ENCODE results near the gene HACL1.

The HACL1 gene

GRCh38 chr3:15527031-15527459, 74.3 kb downstream of the HACL1 start:
- no peak for DNase-seq (ENCODE audit: low read depth in 2 of 2)

- no peak for DNase-seq (ENCODE audit: low read depth in 2 of 2)
These were observed 75.6 kb downstream of the HACL1 start for GRCh38 chr3:15525790-15526189.

DNA sequence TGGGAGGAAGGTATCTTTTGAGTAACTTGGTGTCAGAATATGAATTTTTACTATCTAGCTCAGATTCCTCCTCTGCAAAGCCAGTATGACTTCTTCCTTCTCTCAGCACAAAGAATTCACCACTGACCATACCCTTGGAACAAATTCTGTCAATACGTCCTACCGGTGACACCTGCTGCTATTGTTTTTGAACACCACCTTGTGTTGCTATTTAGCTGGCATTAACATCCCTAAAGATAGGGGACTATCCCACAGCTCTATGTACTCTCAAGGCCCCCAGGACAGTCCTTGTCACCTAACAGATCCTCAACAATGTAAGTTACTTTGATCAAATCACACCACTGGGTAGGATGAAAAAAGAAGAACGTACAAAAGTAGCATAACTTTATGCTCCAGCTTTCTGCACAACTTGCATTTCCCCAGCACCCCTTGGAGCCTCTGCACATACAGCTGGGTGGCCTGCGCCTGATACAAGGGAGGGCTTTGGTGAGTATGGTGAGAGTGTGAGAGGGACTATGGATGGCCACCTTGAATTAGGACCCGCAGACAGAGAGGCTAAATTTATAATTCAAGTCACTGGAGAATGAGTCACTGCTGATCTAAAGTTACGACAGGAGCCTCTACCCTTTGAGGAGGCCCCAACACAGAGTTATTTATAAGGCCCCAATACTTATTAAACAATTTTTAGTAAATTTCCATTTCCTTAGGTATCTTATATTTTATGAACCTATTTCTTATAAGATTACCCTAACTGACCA, 77.5 kb downstream of the HACL1 start:
- DNase-seq (ENCODE audit: low read depth in 2 of 2), result no peak

- DNase-seq (ENCODE audit: low read depth in 2 of 2), result no peak
These were observed 79.4 kb downstream of the HACL1 start for GRCh38 chr3:15522016-15522415.

GRCh38 chr3:15521573-15521965, 79.8 kb downstream of the HACL1 start, which contains the start of gene COLQ:
Gene COLQ (minus strand): TSS chr3:15521706. CDS start chr3:15521625, 81 bp downstream.
- no peak for DNase-seq (ENCODE audit: low read depth in 2 of 2)

DNA sequence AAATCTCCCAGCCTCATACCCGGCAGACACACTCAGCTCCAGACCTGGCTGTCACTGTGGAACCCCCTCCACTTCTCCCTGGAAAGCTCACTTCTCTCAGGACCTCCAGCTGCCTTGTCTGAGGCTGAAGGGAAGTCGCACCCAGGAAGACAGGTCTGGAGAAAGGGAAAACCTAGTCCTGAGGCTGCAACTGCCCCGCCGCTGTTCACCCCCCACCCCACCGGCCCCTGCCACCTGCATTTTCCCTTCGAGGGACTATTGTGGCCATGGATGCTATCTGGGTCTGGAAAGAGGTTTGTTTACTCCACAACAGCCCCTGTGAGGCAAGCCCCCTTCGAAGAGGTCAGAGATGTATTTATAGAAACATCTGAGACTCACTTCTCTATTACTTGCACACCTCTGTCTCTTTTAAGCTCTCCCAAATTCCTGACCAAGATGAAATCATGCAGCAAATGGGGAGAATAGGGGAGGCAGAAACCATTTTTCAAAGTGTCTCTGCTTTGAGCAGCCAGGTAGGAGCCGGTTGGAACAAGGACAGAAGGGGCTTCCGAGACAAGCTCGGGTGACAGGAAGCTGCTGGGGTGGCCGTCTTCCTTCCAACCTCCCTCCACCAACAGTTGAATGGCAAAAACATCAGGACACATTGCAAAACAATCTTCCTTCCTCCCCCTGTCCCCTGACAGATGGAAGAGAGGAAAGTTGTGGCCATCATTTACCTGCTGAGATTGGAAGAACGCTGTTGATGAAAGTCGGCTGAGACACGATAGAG, 80.4 kb downstream of the HACL1 start:
- DNase-seq (ENCODE audit: low read depth in 2 of 2), result no peak

DNA sequence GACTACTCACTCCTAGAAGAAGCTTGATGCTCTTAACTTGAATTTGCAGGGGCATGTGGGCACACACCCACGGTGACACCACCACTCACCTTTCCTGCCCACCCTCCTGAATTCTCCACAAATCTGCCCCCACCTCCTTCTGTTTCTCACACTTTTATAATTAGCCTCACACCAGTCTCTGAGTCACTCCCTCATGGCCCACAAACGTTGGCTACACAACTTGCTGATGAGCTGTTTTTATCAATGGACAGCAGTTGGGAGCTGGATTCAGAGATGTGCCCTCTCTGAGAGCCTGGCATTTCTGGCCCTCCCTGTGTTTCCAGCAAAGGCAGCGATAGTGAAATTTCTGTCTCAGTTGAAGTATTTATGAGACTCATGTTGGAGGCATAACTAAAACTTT, 81.2 kb downstream of the HACL1 start:
- no peak for DNase-seq (ENCODE audit: low read depth in 2 of 2)

GRCh38 chr3:15519096-15519495, 82.3 kb downstream of the HACL1 start:
- DNase-seq (ENCODE audit: low read depth in 2 of 2), result no peak

DNA sequence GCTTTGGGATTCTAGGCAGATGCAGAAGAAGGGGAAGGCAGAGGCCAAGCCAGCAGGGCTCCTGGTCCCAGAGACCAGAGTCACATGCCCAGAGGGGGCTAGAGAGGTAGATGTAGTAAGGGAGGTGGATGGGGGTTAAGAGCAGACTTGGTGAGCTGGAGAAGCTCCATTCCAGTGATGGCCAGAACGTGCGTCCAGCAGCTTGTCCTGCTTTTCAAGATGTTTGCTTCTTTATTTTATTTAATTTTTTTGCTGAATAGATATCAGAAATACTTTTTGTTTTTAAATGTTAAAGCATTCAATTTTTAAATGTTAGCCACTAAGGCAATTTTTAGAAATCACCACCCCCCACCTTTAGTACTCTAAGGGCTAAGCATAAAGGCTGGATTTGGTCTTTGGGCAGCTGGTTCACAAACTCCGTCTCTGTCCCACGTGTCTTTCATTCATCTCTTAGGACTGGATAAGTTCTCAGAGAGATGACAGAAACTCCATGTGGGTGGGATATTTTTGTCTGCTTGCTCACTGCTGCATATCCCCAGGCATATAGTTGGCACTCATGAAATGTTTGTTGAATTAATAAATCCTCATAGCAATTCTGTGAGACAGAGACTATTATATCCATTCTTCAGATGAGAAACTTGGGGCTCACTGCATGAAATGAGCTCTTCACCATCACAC, 86.6 kb downstream of the HACL1 start:
- DNase-seq (ENCODE audit: low read depth in 2 of 2), result no peak

GRCh38 chr3:15513810-15514662, 87.3 kb downstream of the HACL1 start:
- no peak for DNase-seq (ENCODE audit: low read depth in 2 of 2)

- no peak for DNase-seq (ENCODE audit: low read depth in 2 of 2)
These were observed 88.3 kb downstream of the HACL1 start for GRCh38 chr3:15513116-15513515.

DNA sequence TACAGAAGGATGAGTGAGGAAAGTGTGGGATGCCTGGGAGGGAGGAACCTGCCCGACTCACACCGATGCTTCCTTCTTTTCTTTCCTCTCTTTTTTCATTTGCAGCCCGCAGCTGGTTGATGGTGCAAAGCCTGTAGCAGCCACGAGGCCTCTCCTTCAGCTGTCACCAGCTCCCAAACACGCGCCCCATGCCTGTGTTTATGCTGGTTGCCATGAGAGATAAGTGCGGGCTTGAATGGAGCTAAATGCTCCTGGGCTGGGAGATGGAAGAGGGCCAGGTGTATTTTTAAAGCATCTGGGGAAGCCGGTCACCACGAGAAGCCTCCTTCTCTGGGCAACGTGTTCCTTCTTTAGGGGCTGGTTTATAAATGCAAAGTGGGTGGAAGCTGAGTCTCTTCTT, 89.2 kb downstream of the HACL1 start:
- DNase-seq (ENCODE audit: low read depth in 2 of 2), result no peak

- no peak for DNase-seq (ENCODE audit: low read depth in 2 of 2)
These were observed 90.2 kb downstream of the HACL1 start for GRCh38 chr3:15511156-15511555.

Data from fibroblast of skin of left quadriceps (primary cell).